ENCODE results near the gene STAB2.

STAB2 gene

DNA sequence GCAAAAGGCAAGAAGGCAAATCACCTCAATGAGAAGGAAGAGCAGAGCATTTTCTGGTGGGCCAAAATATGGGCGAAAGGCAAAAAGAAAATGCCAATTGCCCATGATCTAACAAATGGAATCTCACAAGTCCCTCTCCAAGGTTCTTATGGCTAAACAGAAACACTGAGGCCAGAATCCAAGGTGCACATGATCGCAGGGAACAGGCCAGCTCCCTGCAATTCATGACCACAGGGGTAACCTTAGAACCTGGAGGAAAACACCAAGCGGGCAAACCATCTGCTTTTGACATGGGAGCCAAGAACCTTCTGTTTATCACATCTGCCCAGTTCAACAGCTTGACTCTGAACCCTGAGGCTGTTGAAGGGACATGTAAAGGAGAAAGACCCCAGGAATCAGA, 193.9 kb downstream of the STAB2 start:
- no peak for DNase-seq (ENCODE audit: low spot score)

GRCh38 chr12:103782399-103782798, 195.3 kb downstream of the STAB2 start:
- DNase-seq (ENCODE audit: low spot score) = no peak

DNA sequence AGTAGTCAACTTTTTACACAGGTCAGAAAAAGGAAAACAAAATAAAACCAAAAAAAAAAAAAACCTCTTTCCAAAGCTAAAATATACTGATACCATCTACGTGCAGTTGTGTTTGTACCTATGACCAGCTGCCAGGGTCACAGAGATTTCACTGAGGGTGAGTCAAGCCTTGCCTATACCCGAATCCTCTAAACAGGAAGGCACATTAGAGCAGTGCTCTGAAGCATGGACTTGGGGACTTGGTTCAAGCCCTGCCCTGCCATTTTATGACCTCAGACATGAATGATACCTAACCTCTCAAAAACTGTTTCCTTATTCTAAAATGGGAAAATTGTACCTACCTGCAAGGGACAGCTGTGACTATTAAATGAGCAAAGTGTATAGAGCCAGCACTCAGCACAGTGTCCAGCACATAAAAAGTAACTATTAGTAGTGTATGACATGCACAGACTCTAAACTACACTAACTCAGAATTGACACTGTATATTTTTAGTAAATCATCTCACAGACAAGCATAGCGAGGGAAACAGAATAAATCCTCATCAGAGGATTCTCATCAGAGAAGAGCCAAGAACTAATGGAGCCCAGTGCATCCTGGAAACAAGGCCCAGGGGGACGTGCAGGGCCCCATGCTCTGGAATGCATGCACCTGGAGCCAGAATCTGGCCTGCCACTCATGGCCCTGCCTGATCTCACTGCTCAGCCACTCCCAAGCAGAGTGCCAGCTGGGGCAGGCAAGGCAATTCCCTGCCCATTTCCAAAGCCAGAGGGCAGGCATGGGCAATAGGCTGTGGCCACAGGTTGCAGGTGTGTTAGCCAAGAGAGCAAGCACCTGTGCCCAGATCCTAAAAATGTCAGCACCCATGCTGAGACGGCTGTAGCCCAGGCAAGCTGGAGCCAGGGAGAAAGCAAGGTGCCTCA, 196.9 kb downstream of the STAB2 start:
- DNase-seq (ENCODE audit: low spot score) = no peak

GRCh38 chr12:103785243-103786031, 198.4 kb downstream of the STAB2 start:
- DNase-seq (ENCODE audit: low spot score) = no peak

GRCh38 chr12:103786201-103786600, 199.1 kb downstream of the STAB2 start:
- DNase-seq (ENCODE audit: low spot score) = no peak

DNA sequence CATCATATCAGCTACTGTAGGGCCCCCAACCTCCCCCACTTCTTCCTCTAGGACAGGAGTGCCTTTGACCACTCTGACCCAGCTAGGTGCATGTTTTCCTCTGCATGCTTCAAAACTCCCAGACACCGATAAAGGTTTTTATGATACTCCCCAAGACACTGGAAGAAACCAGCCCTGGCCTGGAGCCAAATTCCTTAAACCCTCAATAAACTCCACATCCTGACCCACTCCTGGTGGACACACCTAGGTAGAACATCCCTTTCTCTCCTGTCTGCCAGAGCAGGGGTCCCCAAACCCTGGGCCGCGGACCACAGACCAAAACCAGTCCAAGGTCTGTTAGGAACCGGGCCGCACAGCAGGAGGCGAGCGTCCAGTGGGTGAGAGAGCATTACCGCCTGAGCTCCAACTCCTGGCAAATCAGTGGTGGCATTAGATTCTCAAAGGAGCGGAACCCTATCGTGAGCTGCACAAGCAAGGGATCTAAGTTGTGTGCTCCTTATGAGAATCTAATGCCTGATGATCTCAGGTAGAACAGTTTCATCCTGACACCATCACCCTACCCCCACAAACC, 204.4 kb downstream of the STAB2 start:
- no peak for DNase-seq (ENCODE audit: low spot score)

DNA sequence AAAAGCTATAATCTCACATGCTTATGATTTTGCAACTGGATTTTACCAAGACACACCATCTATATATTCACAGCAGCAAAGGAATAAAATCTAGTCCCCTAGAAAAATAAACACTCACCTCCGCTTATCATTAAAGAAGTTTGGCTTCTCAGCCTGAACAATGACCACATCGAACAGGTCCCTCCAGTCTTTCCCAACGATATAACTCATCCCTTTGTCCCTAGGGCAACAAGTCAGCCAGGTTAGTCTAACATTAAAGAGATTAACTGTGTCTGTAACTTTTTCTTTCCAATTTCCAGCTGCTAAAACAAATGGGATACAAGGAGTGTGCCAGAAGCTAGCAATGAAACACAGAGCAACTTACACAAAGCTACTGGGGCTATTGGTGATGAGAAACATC, 206.0 kb downstream of the STAB2 start:
- no peak for DNase-seq (ENCODE audit: low spot score)

DNA sequence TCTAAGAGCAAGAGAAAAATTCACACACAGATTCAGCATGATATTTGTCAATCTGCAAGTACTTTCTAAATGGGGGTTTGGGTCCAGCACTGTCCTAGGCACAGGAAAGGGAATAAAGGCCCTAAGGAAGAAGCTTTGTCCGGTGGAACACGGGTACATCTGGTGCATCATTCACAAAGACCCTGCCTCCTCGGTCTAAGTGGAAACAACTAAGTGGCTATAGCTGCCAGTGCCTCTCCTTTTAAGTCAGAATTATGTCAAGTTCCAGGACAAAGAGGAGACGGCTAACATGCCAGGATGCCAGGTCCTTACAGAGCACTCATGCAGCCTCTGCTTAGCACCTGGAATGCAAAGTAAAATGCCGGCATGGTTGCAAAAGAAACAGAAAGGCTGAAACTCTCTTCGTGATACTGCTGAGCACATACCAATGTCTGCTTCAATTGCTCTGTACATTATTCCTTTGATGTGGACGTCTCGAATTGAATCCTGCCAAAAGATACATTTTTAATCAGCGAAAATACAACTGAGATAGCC, 206.5 kb downstream of the STAB2 start:
- DNase-seq (ENCODE audit: low spot score) = no peak

DNA sequence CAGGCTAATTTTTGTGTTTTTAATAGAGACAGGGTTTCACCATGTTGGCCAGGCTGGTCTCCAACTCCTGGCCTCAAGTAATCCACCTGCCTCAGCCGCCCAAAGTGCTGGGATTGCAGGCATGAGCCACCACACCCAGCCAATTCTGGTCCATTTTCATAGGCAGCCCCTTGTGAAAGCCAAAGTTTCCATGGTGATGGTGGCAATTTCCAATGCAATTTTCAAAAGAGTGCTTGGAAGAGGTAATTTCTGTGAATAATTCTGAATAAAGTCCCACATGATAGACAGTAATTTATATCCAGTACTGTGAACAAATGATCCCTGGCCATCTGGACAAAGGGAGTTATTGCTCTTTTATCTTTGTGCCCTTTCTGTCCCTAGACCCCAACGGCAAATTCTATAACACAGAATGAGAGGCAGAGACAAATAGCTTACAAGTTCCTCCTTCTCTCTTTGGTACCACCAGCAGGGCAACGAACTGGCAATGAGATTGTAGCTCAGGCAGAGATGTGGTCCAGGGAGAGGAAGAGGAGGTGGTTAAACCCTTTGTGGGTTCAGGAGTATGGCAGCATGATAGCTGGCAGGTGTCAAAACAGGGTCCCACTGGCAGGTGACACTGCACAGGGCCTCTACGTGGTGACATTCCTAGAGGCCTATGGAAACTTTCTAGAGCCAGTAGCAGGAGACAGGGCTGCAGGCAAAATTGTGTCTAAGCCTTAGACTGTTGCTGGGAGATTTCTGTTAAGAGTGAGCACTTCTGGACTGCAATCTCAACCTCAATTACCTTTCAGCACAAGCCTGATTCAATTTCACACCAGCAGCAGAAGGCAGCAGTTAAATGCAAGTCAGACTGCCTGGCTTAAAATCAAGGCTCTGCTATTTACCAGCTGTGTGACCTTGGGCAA, 207.5 kb downstream of the STAB2 start:
- no peak for DNase-seq (ENCODE audit: low spot score)

DNA sequence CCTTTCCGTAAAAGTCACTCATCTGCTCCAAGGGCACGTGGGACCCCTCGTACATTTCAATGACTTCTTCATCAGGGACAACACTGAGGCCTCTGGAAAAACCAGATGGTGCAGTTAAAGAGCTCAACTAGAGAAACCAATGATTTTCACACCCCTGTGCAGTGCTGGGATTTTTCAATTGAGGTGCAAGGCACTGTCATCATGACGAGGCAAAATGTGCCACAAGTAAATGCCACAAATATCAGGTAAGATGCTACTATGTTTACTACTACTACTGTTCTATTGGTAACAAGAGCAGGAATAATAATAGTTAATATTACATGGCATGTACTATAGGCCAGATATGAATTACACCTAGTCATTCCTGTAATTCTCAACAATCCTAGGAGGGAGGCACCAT, 211.5 kb downstream of the STAB2 start:
- DNase-seq (ENCODE audit: low spot score) = no peak

DNA sequence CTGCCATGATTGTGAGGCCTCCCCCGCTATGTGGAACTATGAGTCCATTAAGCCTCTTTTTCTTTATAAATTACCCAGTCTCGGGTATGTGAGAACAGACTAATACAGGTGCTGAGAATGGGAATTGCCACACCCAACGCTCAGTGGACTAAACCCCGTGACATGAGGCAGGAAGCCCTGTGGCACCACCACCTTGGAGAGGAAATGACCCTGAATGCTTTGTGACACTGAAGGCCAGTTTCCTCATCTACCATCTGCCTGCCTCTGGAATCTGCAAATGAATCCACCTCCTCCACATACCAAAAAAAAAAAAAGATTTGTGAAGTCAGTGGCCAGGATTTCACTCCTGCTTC, 212.4 kb downstream of the STAB2 start:
- no peak for DNase-seq (ENCODE audit: low spot score)

DNA sequence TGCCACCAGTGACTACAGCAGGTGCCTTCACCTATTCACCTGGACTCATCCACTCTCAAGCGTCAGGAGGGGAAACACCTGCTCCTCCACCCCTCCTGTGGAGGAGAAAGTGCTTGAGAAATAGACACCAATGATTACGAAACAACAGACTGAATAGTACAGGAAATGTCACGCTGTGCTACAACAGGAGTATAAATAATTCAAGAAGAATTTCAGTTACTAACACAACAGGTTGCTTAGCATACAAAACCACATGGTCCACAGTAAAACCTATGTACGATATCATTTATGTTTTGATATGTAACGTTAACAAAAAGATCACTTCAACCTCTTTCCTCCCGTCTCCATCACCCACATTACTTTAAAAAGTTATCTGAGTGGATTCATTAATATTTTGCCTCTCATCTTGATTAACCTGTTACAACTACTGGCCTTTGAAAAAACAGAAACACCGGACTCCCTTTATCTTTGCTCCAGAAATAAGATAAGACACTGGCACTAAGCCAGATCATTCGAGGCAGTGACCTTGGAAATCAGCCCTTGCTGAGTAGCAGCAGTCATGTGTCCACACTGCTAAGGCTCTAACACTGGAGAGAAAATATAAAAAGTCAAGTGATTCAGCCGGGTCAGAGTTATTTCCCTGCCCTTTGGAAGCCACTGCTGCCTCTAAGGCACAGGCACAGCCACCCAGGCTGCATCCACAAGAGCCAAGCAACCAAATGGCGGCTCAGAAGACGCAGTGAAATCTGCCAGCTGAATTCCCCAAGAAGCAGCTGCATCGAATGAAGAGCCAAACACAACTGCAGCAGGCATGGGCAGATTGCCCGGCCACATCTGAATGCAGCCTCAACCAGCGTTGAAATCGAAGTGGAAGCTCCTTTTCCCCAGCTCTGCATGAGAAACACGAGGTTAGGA, 213.0 kb downstream of the STAB2 start:
- peak; percentile 69 for DNase-seq (ENCODE audit: low spot score)

DNA sequence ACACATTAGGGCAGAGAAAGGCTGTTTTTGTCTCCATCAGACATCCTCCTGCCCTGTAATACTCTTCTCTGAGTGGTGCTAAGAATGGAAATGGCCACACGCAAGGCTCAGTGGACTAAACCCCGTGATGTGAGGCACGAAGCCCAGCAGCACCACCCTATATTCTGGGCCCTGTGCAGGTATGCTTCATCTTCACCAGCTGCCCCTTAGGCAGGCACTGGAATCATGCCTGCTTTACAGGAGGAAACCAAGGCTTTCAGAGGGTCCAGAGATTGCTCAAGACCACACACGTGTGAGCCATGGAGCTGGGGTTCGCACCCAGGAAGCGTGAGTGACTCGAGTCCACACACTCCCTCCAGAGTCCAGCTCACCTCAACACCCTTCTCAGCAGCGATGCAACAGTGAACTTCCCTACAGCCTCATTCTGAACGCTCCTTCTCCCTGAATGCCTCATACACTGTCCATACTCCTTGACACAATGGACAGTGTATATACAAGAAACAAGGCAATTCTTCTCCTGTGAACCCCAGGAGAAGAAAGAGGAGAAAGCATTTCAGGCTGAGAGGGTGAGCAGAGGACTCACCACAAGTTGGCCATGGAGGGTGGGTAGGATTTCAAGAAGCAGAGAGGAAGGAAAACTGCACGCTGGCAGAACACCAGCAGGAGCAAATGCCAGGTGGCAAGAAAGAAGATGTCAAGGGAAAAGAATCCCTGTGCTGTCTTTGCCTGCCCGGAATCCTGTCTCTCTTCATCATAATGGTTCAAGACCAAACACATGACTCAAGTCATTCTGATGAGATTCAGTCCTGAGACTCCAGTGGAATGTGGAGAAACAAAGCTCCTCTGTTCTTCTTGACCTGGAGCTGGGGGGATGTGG, 214.9 kb downstream of the STAB2 start:
- DNase-seq (ENCODE audit: low spot score) = peak; percentile 34

DNA sequence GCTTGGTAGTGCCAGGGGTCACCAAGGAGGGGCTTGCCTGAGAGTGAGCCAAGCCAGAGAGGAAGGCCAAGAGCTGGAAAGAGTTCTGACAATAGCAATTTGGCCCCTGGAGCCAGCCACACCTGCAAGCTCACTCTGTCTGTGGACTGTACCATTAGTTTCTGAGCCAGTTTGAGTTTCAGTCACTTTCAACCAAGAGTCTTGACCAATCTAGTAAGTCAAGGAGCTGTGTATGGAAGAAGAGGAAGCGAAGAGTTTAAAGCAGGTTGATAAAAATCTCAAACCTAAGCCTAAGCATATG, 215.5 kb downstream of the STAB2 start:
- DNase-seq (ENCODE audit: low spot score) = no peak

DNA sequence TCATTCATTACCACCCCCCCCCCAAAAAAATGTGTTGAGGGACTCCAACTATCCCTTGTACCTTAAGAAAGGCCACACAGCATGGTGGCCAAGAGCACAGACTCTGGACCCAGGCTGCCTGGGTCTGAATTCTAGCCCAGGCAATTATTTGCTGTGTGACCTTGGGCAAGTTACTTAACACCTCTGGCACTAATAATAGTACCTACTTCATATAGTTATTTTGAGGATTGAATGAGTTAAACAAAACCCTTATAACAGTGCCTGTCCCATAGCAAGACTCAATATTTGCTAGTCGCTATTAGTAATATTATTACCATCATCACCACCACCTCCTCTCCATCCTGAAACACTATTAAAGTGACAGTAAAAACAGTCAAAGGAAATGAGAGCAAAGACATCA, 216.8 kb downstream of the STAB2 start:
- DNase-seq (ENCODE audit: low spot score) = no peak

- DNase-seq (ENCODE audit: low spot score) = no peak
These were observed 218.7 kb downstream of the STAB2 start for GRCh38 chr12:103805655-103806360.

GRCh38 chr12:103806803-103807202, 219.7 kb downstream of the STAB2 start:
- DNase-seq (ENCODE audit: low spot score) = no peak

GRCh38 chr12:103807561-103808238, 220.6 kb downstream of the STAB2 start:
- DNase-seq (ENCODE audit: low spot score) = no peak
